ENCODE results near the gene GSTP1. TPM values are rescaled to one million over a fixed set of nuclear protein-coding genes. Genes with fewer than 3 reads are reported as not detected.
A peak's percentile ranks its signal among the peaks of the same experiment; 100 is the strongest.

The GSTP1 gene
- total and polyA plus RNA-seq, 2 of the 8 experiments (the other 6 are each of a cell fraction or from before 2014, with no cell fraction given): 1,454 to 3,329 TPM

GRCh38 chr11:67601098-67601497 is 17.5 kb downstream of the GSTP1 start:
- FAIRE-seq (no peak), DNase-seq (ENCODE audit: low read depth in 1 of 2, low spot score in 2 of 2) (no peak)
- Histone ChIP-seq H2BK12ac (ENCODE audit: low read depth, low read length) (no peak overlapping the region), H3K56ac (replicated peaks; ENCODE audit: insufficient read length, low read depth, low read length) (no peak overlapping the region), H3K27ac (ENCODE audit: low read depth, low read length) (no peak overlapping the region), H4K8ac (ENCODE audit: extremely low read depth, insufficient read depth, low read length) (no peak overlapping the region; the same call in 1 of the 2 replicates), H4K20me1 (replicated peaks in 1 of 2; ENCODE audit: control insufficient read depth in 1 of 2, insufficient read depth in 2 of 2, low read length in 2 of 2) (no peaks in the 10 kb centered on the region), H2BK20ac (ENCODE audit: low read length) (no peak overlapping the region), H3K18ac (ENCODE audit: extremely low read depth, low read length) (peak overlapping the region; percentile 6; the same call in 1 of the 2 replicates), H2BK5ac (ENCODE audit: low read depth, low read length) (no peak overlapping the region), H3K36me3 (ENCODE audit: control insufficient read depth in 2 of 4, insufficient read depth in 4 of 4, low read length in 3 of 4) (no peaks in the 10 kb centered on the region), H4K91ac (replicated peaks; ENCODE audit: insufficient read length, low read length) (no peak overlapping the region), H3K4ac (replicated peaks; ENCODE audit: insufficient read length, low read depth, low read length) (no peak overlapping the region), H3K9me3 (ENCODE audit: insufficient read depth in 2 of 2, low read depth in 1 of 2, low read length in 1 of 2) (peaks cover 5 to 10% of the 10 kb centered on the region in 2 experiments; a peak in 3 of 4 replicates), H3K79me2 (ENCODE audit: control insufficient read depth in 1 of 2, insufficient read depth in 2 of 2, low read length in 2 of 2) (no peaks in the 10 kb centered on the region), H3K23me2 (ENCODE audit: low read depth, low read length) (0 out of 2 replicates have a peak, but pooled peaks cover under 1% of the 10 kb centered on the region), H3K27me3 (replicated peaks in 1 of 4; ENCODE audit: control insufficient read depth in 3 of 4, extremely low read depth in 1 of 4, insufficient read depth in 3 of 4, low read length in 3 of 4) (peaks cover 0 to 4% (median 0%) of the 10 kb centered on the region in 4 experiments; a peak in 2 of 7 replicates), H3K79me1 (ENCODE audit: low read depth, low read length) (no peaks in the 10 kb centered on the region), H3K23ac (ENCODE audit: insufficient read length) (no peak overlapping the region), H3K4me3 (ENCODE audit: extremely low read depth in 1 of 4, insufficient read depth in 2 of 4, low read depth in 3 of 4, low read length in 4 of 4) (no peak overlapping the region), H3K4me2 (ENCODE audit: insufficient read depth in 1 of 2, low read depth in 2 of 2, low read length in 2 of 2) (no peak overlapping the region), H4K5ac (ENCODE audit: insufficient read length, low read depth, low read length) (no peak overlapping the region), H3K4me1 (replicated peaks in 1 of 4; ENCODE audit: control insufficient read depth in 3 of 4, insufficient read depth in 4 of 4, low read length in 3 of 4) (peaks cover 5 to 18% (median 12%) of the 10 kb centered on the region in 4 experiments; a peak in 6 of 7 replicates), H3K9ac (replicated peaks in 1 of 4; ENCODE audit: extremely low read depth in 1 of 4, low read depth in 3 of 4, low read length in 3 of 4) (no peak overlapping the region), H2AFZ (ENCODE audit: low read length) (no peak overlapping the region), H2BK15ac (ENCODE audit: low read length) (peak overlapping the region; percentile 81; the same call in 1 of the 2 replicates), H2BK120ac (replicated peaks; ENCODE audit: low read depth, low read length) (no peak overlapping the region), H2AK5ac (ENCODE audit: low read depth, low read length) (no peak overlapping the region), H3K14ac (ENCODE audit: insufficient read length) (no peak overlapping the region)
- ChIA-PET POLR2A (ENCODE audit: partially characterized antibody) (interaction anchor here (0.6 to 5.1 kb wide), 3 partner anchors 11 to 80 kb away, joined by 3 to 64 read pairs (median 8); partner anchors contain the start of gene GSTP1), CTCF (ENCODE audit: partially characterized antibody) (interaction anchor here (1.0 to 2.1 kb wide), 6 partner anchors 9 to 29 kb away, joined by 3 to 6 read pairs (median 4); partner anchors contain the start of gene GSTP1)
- 94% methylated on average over 7 of the region's 7 CpGs; no CpG with 5 or more reads in 1 of the 2 experiments for WGBS, 2 experiments (ENCODE audit: extremely low coverage in 1 of 2, insufficient coverage in 1 of 2, insufficient read length in 1 of 2, insufficient replicate concordance in 2 of 2, low coverage in 1 of 2, low lambda C conversion rate in 2 of 2, missing lambda C conversion rate in 1 of 2)
- TF ChIP-seq HDAC2 (IDR thresholded peaks at IDR 0.05; ENCODE audit: borderline replicate concordance in 1 of 2, low read depth in 2 of 2, low read length in 2 of 2) (no peak), CTCF (IDR thresholded peaks at IDR 0.05; ENCODE audit: control extremely low read depth in 1 of 3, insufficient read depth in 1 of 3, low read depth in 1 of 3, low read length in 3 of 3) (no peak), ATF2 (IDR thresholded peaks at IDR 0.05; ENCODE audit: low read length) (no peak), MAX (IDR thresholded peaks at IDR 0.05) (no peak), CHD2 (IDR thresholded peaks at IDR 0.05; ENCODE audit: low read length) (no peak), CBX5 (IDR thresholded peaks at IDR 0.05; ENCODE audit: low read depth, low read length) (no peak), RAD21 (IDR thresholded peaks at IDR 0.05 in 1 of 2, conservative IDR thresholded peaks at IDR 0.05 in 1 of 2; ENCODE audit: low read depth in 2 of 2, low read length in 2 of 2) (no peak)
